HG03159 (cell line): ENCODE measurements around the gene GSPT1.
"Not testable (repeated sequence)": the region's sequence is repeated elsewhere in the genome, so short reads cannot be mapped to it uniquely, and the experiment has no call there.

Source experiments
- ATAC-seq: cut with Tn5 transposase; IDR thresholded peaks from one replicate; pipeline ENCODE4 v1.9.1; 2021; ENCODE audit warnings: mild to moderate bottlenecking, moderate library complexity; ENCODE audit not compliant: unreplicated experiment

GSPT1 gene

GRCh38 chr16:11862489-11862888 lies 53.3 kb downstream of the GSPT1 start:
- ATAC-seq, result no peak

- ATAC-seq, result no peak
These were observed 58.6 kb downstream of the GSPT1 start for GRCh38 chr16:11857161-11857560.

GRCh38 chr16:11852092-11852809 lies 63.5 kb downstream of the GSPT1 start:
- ATAC-seq, result no peak

GRCh38 chr16:11851294-11852091 lies 64.3 kb downstream of the GSPT1 start, which contains the start of gene RSL1D1:
RSL1D1 (minus strand) TSS chr16:11851542; CDS start chr16:11851512, 30 bp downstream.
- peak; percentile 86 for ATAC-seq

GRCh38 chr16:11848842-11849241 lies 66.9 kb downstream of the GSPT1 start:
- ATAC-seq, result no peak

DNA sequence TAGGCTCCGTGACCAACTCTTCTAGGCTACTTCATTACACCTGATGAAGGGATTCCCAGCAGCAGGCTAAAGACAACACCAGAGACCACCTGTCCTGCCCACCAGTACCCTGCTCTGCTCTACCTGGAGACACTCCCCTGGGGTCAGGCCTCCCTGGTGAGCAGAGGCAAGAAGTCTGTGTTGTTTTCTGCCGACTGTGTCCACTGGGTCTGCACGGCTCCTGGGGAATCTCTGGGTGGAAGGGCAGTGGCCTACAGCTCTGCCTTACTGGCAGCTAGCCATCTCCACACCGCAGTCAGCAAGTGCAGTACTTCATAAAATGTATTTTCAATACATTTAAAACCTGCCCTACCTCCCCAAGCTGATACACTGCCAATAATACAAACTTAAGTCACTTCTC lies 71.3 kb downstream of the GSPT1 start:
- no peak for ATAC-seq

GRCh38 chr16:11843861-11844260 lies 71.9 kb downstream of the GSPT1 start:
- ATAC-seq, result no peak

DNA sequence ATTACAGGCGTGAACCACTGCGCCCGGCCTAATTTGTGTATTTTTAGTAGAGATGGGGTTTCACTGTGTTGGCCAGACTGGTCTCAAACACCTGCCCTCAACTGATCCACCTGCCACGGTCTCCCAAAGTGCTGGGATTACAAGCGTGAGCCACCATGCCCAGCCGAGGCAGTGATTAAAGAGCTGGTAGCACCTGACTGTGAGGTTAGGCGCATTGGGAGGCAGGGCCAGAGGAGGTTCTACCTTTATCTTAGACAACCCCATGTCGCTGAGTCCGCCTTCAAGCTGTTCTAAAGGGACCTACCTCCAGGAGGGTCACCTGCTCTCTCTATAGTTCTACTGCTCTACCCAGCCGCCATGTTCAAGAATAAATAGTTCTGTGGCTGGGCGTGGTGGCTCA lies 72.5 kb downstream of the GSPT1 start:
- ATAC-seq, result no peak

GRCh38 chr16:11841026-11841425 lies 74.7 kb downstream of the GSPT1 start:
- ATAC-seq, result no peak

DNA sequence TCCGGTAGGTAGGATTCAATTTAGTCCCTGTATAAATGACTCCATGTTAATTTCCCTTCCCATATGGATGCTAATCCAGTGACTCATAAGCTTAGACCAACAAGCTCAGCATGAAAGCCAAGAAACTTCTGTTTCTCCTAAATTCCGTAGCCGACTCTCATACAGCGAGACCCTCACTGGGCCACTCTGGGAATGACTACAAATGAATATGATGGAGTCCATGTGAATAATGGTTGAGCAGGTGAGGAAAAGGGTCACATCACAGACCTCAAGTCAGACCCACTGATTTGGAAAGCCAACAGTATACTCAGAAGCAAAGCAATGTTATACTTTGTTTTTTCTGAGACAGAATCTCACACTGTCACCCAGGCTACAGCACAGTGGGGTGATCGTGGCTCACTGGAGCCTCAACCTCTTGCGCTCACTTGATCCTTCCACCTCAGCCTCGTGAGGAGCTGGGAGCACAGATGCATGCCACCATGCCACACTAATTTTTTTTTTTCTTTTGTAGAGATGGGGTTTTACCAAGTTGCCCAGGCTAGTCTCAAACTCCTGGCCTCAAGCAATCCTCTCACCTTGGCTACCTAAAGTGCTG lies 79.0 kb downstream of the GSPT1 start:
- no peak for ATAC-seq

- ATAC-seq, result no peak
These were observed 79.7 kb downstream of the GSPT1 start for GRCh38 chr16:11835891-11836649.

GRCh38 chr16:11835309-11835708 lies 80.4 kb downstream of the GSPT1 start:
- no peak for ATAC-seq

GRCh38 chr16:11833951-11834695 lies 81.6 kb downstream of the GSPT1 start:
- ATAC-seq, result no peak

GRCh38 chr16:11828696-11829095 lies 87.1 kb downstream of the GSPT1 start:
- ATAC-seq, result no peak

- not testable (repeated sequence) for ATAC-seq
These were observed 90.1 kb downstream of the GSPT1 start for GRCh38 chr16:11825520-11826165.

DNA sequence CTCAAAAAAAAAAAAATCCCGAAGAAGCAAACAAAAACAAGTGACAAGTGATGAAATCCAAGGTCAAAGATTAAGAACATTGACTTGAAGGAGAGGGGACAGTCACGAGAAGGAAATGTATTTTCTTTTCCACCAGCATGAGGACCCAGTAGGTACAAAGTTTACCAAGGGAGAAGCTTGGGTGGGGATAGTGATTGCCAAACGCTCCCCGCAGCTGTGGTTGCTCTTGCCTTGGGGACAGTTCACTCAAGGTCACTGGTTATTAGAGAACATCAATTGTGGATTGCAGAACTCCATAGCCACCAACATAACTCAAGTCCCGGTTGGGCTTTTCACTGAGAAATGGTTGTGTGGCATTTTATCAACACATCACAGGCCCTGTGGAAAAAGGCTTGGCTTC lies 91.4 kb downstream of the GSPT1 start:
- no peak for ATAC-seq

DNA sequence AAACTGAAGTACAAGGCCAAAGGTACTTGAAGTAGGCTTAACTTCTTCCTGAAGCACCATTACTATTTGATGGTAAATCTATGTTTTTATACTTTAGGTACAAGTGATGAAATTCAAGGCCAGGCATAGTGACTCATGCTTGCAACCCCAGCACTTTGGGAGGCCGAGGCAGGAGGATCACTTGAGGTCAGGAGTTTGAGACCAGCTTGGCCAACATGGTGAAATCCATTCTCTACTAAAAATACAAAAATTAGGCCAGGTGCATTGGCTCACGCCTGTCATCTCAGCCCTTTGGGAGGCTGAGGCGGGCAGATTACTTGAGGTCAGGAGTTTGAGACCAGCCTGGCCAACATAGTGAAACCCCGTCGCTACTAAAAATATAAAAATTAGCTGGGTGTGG lies 92.1 kb downstream of the GSPT1 start:
- ATAC-seq, result not testable (repeated sequence)

DNA sequence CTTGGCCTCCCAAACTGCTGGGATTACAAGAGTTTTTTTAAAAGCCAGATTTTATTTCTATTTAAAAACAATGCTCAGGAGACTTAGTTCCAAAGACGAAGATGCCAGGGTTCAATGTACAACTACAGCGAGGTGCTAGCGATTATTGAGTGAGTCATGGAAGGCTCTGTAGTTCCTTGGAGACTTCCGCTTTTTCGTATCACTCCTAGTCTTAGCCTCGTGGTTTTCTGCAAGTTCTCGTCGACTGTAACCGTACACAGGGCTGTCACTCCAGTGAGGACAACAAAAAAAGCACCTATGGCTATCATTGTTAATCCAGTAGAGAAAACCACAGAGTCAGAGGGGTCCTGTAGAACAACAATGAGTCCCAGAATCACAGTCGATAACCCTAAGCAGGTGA lies 96.0 kb downstream of the GSPT1 start:
- no peak for ATAC-seq

- ATAC-seq, result not testable (repeated sequence)
These were observed 96.8 kb downstream of the GSPT1 start for GRCh38 chr16:11818970-11819369.
